Nephron progenitor cell (in vitro differentiated cells): ENCODE results near the gene GSE1.

Experiments used
- DNase-seq: peaks from one replicate; pipeline ENCODE4 v3.0.0; 2021
- H3K27ac Mint-ChIP-seq: 2 replicates; pipeline ENCODE4 v1.8.0; 2021; ENCODE audit warnings: mild to moderate bottlenecking, moderate library complexity, mixed read lengths
- H3K27me3 Mint-ChIP-seq: 2 replicates; pipeline ENCODE4 v1.8.0; 2021; ENCODE audit warnings: mild to moderate bottlenecking, low read depth, mixed read lengths; ENCODE audit not compliant: poor library complexity
- H3K36me3 Mint-ChIP-seq: 2 replicates; pipeline ENCODE4 v1.8.0; 2021; ENCODE audit warnings: low read depth, mixed read lengths
- H3K4me1 Mint-ChIP-seq: 2 replicates; pipeline ENCODE4 v1.8.0; 2021; ENCODE audit warnings: mixed read lengths
- H3K4me3 Mint-ChIP-seq: 2 replicates; pipeline ENCODE4 v1.8.0; 2021; ENCODE audit warnings: mild to moderate bottlenecking, moderate library complexity, mixed read lengths
- H3K9me3 Mint-ChIP-seq: 2 replicates; pipeline ENCODE4 v1.8.0; 2021; ENCODE audit warnings: mild to moderate bottlenecking, moderate library complexity, mixed read lengths
- CTCF ChIP-seq: fragments of 200-600 bp; sonication (generic); IDR thresholded peaks from 2 replicates; pipeline ENCODE4 v1.5.0; 2021; ENCODE audit warnings: antibody characterized with exemption

GSE1 gene

GRCh38 chr16:85628265-85628556, 15.1 kb downstream of the GSE1 start:
- H3K36me3 Mint-ChIP-seq: peaks cover 24% of the 10 kb centered on the region
- no peak for DNase-seq
- TF ChIP-seq CTCF: no peak
- no peak overlapping the region for H3K27ac Mint-ChIP-seq
- H3K4me1 Mint-ChIP-seq: peaks cover 41% of the 10 kb centered on the region
- H3K9me3 Mint-ChIP-seq: peaks cover 16% of the 10 kb centered on the region
- H3K27me3 Mint-ChIP-seq: peaks cover 31% of the 10 kb centered on the region
- H3K4me3 Mint-ChIP-seq: no peak overlapping the region

- no peak overlapping the region for H3K27ac Mint-ChIP-seq
- H3K4me1 Mint-ChIP-seq: peaks cover 44% of the 10 kb centered on the region
- TF ChIP-seq CTCF: no peak
- H3K4me3 Mint-ChIP-seq: peak overlapping the region; percentile 25
- H3K27me3 Mint-ChIP-seq: peaks cover 27% of the 10 kb centered on the region
- peaks cover 24% of the 10 kb centered on the region for H3K36me3 Mint-ChIP-seq
- peaks cover 16% of the 10 kb centered on the region for H3K9me3 Mint-ChIP-seq
- DNase-seq: no peak
These were observed 15.5 kb downstream of the GSE1 start for GRCh38 chr16:85628645-85629044.

- H3K27ac Mint-ChIP-seq: no peak overlapping the region
- H3K4me1 Mint-ChIP-seq: peaks cover 45% of the 10 kb centered on the region
- TF ChIP-seq CTCF: no peak
- DNase-seq: no peak
- H3K4me3 Mint-ChIP-seq: no peak overlapping the region
- peaks cover 16% of the 10 kb centered on the region for H3K9me3 Mint-ChIP-seq
- H3K36me3 Mint-ChIP-seq: peaks cover 24% of the 10 kb centered on the region
- peaks cover 21% of the 10 kb centered on the region for H3K27me3 Mint-ChIP-seq
These were observed 16.2 kb downstream of the GSE1 start for GRCh38 chr16:85629326-85629725.

- no peak overlapping the region for H3K27ac Mint-ChIP-seq
- no peak for TF ChIP-seq CTCF
- peaks cover 24% of the 10 kb centered on the region for H3K36me3 Mint-ChIP-seq
- H3K9me3 Mint-ChIP-seq: peaks cover 16% of the 10 kb centered on the region
- H3K27me3 Mint-ChIP-seq: peaks cover 18% of the 10 kb centered on the region
- H3K4me3 Mint-ChIP-seq: no peak overlapping the region
- no peak for DNase-seq
- peaks cover 47% of the 10 kb centered on the region for H3K4me1 Mint-ChIP-seq
These were observed 16.7 kb downstream of the GSE1 start for GRCh38 chr16:85629853-85630252.

- H3K36me3 Mint-ChIP-seq: peaks cover 24% of the 10 kb centered on the region
- H3K9me3 Mint-ChIP-seq: peaks cover 16% of the 10 kb centered on the region
These were observed 18.1 kb downstream of the GSE1 start for GRCh38 chr16:85631230-85631629.

More at GRCh38 chr16:85631230-85631629, 18.1 kb downstream of the GSE1 start:
- TF ChIP-seq CTCF: no peak
- H3K27me3 Mint-ChIP-seq: peaks cover 11% of the 10 kb centered on the region
- H3K27ac Mint-ChIP-seq: no peak overlapping the region
- peaks cover 41% of the 10 kb centered on the region for H3K4me1 Mint-ChIP-seq
- H3K4me3 Mint-ChIP-seq: no peak overlapping the region
- DNase-seq: no peak
